HG02938 (cell line): ENCODE data around the gene ME1.
"Not testable (repeated sequence)": the region's sequence is repeated elsewhere in the genome, so short reads cannot be mapped to it uniquely, and the experiment has no call there.

Experiments
- ATAC-seq: cut with Tn5 transposase; IDR thresholded peaks from one replicate; pipeline ENCODE4 v1.9.1; 2021; ENCODE audit warnings: mild to moderate bottlenecking, moderate library complexity; ENCODE audit not compliant: unreplicated experiment

Gene ME1

DNA sequence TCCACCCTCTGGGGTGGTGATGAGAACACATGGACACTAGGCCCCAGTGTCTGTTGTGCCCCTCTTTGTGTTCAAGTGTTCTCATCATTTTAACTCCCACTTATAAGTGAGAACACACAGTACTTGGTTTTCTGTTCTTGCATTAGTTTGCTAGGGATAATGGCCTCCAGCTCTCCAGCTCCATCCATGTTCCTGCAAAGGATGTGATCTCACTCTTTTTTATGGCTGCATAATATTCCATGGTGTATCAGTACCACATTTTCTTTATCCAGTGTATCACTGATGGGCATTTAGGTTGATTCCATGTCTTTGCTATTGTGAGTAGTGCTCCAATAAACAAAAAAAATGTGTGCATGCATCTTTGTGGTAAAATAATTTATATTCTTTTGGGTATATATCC lies 170.3 kb downstream of the ME1 start:
- no peak for ATAC-seq

GRCh38 chr6:83258517-83258916 lies 172.3 kb downstream of the ME1 start:
- no peak for ATAC-seq

DNA sequence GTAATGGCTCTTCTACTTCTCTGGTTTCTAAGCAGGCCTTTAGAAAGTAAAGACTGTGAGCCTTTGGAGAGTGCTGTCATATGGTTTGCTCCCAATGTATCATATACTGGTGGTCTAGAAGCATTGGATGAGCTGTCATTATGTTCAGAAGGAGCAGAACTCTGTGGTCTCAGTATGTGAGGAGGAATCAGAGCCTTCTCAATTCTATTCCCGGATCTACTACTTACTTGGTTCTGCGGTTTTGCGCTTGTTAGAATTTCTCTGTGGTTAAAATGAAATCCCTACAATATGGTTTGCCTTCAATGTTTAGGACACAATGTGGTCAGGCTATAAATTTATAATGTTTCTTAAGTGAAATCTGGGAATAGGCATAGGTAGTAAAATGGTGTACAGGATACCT lies 173.1 kb downstream of the ME1 start:
- no peak for ATAC-seq

DNA sequence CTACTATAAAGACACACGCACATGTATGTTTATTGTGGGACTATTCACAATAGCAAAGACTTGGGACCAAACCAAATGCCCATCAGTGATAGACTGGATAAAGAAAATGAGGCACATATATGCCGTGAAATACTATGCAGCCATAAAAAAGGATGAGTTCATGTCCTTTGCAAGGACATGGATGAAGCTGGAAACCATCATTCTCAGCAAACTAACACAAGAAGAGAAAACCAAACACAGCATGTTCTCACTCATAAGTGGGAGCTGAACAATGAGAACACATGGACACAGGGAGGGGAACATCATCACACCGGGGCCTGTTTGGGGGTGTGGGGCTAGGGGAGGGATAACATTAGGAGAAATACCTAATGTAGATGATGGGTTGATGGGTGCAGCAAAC lies 174.1 kb downstream of the ME1 start:
- ATAC-seq, result not testable (repeated sequence)

- no peak for ATAC-seq
Measured at GRCh38 chr6:83252719-83253118, 178.1 kb downstream of the ME1 start.

GRCh38 chr6:83250235-83250634 lies 180.6 kb downstream of the ME1 start:
- no peak for ATAC-seq

DNA sequence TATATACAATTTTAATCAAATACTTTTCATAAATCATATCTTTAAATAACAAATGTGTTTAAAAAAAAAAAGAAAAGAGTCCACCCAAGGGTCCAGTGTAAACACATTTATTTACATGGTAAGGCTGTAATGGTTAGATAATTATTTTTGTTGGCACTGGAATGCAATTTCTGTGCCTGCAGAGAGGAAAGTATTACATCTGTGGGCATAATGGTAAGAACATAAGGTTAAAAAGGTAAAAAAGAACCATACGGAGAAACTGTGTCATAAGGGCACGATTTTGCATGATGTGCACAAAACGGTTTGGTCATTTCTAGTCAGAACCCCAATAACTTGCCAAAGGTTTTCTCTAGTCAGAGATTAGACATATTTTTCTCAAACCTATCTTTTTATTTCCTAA lies 183.4 kb downstream of the ME1 start:
- ATAC-seq, result no peak

DNA sequence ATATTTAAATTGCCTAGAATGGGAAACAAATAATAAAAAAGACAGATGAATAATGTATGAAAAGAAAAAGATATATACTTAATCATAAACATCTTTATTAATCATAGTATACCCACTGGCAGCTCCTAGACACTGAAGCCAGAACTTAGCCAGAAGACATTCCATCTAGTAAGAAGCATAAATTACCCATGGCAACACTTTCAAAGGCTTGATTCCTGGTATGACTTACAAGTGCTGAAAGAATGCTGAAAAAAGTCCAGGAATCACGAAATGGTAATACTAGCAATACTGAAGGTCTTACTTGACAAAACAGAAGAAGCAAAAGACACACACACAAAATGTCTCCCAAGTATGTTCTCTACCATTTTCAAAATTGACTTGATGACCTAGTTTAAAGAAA lies 199.7 kb downstream of the ME1 start:
- ATAC-seq, result no peak

DNA sequence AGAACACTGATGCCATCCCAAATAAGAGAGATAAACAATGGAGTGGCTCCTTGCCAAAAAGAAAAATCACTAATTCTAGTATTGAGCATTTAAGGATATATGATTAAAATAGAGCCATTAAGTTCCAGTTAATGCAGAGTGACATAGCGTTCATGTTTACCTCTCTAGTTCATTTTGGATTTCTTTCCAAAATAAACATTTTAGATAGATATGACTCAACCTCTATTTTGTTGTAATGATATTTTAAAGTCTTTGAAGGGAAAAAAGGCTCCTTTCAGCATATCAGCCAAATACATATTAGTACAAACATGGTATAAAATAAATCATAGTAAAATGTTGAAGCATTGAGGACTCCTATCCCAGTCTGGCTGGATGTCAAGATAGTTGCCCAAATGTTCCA lies 204.3 kb downstream of the ME1 start:
- no peak for ATAC-seq

DNA sequence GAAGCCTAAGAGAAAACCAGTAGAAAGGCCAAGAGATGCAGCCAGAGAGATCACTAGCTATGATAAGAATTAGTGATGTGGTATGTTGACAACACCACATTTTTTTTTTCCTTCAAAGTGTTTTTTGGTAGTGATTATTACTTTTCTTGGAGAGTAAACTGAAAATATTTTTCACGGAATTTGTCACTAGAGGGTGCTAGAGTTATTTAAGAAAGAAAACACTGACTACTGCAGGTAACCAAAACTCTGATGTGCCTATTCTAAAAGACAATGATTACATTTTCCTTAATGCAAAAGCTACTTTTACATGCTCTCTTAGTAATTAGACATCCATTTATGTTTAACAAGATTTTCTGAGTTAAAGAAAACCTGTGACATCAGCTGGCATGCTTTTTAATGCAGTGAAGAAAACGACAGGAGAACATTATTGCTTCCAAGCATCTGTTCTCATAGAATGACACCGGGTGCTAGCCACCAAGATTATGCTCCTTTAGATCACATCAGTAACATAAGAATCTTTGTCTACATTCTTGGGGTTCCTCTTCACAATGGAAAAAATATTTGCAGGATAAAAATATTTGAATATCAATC lies 208.9 kb downstream of the ME1 start:
- ATAC-seq, result no peak

DNA sequence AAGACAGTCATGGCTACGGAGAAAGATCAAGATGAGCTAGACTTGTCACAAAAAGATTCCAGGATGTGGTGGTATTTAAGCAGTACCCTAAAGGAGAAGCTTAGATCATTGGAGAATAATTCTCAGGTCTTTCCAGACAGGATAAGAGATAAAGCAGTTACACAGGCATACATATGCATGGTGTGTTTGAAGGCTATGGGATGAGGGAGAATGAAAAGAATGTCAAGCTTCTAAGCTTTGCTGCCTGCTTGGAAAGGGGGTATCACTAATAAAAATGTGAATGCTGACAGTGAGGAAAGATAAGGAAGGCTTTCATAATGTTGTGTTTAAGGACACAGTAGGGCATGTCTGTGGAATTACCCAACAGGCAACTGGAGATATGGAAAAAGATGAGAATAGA lies 209.6 kb downstream of the ME1 start:
- ATAC-seq, result no peak

- no peak for ATAC-seq
Measured at GRCh38 chr6:83220121-83220520, 210.7 kb downstream of the ME1 start.

DNA sequence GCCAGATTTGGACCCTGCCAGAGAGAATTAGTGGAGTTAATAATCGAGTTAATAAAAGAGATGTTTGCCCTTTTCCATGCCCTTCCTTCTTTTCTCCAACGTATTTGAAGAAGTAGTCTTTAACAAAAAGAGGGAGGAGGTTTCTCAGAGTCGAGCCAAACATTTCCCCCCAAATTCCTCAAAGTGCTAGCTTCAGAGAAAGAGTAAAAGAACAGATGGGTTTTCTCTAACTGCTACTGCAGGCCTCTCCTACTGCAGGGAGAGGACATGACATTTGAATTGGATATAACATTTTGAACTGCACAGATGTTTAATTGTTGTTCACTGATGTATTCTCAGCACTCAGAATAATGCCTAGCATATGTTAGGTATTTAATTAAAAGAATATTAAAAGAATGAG lies 212.2 kb downstream of the ME1 start:
- no peak for ATAC-seq

- no peak for ATAC-seq
Measured at GRCh38 chr6:83216806-83217205, 214.0 kb downstream of the ME1 start.

GRCh38 chr6:83215131-83216047 lies 215.5 kb downstream of the ME1 start:
- peak; percentile 99 for ATAC-seq

DNA sequence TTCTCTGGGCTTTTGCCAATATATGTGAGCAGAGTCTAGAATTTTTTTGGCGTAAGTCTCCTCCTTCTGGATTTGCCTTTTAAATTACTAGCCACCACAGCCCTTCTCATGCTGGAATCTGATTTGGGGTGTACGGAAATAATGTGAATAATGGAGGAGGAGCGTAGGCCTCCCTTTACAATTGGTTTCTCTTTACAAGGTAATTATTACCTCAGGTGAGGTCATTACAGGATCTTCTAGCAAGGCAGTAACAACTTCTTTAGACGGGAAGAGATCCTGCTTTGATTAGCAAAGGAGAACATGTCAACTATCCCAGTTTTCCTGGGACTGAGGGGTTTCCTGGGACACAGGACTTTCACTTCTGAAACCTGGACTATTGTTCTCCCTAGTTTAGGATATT lies 228.8 kb downstream of the ME1 start:
- ATAC-seq, result no peak

DNA sequence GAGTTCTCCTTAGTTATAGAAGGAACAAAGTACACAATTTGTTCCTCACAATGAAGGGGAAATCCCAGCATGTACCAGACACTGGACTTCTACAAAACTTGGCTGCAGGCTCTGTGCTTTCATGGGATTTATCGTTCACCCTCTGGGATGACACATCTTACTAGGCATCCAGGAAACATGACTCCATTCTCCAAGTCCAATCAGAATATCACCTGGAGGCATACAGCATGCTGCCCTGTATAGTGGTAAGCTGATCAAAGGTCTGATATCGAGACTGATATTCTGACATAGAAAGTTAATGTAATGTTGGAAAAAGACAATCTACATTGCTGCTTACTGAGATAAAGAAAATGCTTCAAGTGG lies 231.0 kb downstream of the ME1 start:
- ATAC-seq, result no peak

DNA sequence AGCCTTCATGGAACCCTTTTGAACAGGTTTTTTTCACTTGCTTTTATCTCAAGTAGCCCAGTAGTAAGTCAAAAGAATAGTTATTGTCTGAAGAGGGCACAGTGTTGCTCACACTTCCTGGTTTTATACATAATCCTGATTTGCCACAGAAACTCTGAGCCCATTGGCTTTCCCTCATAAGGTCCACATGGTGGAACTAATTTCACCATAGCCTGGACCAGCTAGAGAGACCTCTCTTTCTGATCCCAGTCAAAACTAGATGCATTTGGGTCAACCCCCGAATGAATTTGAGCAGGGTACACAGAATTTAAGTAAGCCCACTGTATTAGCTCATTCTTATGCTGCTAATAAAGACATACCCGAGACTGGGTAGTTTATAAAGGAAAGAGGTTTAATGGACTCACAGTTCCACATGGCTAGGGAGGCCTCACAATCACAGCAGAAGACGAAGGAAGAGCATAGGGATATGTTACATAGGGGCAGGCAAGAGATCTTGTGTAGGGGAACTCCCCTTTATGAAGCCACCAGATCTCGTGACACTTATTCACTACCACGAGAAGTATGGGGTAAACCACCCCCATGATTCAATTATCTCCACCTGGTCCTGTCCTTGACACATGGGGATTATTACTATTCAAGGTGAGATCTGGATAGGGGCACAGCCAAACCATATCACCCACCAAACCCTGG lies 231.5 kb downstream of the ME1 start:
- no peak for ATAC-seq

GRCh38 chr6:83198486-83199172 lies 232.2 kb downstream of the ME1 start:
- no peak for ATAC-seq

DNA sequence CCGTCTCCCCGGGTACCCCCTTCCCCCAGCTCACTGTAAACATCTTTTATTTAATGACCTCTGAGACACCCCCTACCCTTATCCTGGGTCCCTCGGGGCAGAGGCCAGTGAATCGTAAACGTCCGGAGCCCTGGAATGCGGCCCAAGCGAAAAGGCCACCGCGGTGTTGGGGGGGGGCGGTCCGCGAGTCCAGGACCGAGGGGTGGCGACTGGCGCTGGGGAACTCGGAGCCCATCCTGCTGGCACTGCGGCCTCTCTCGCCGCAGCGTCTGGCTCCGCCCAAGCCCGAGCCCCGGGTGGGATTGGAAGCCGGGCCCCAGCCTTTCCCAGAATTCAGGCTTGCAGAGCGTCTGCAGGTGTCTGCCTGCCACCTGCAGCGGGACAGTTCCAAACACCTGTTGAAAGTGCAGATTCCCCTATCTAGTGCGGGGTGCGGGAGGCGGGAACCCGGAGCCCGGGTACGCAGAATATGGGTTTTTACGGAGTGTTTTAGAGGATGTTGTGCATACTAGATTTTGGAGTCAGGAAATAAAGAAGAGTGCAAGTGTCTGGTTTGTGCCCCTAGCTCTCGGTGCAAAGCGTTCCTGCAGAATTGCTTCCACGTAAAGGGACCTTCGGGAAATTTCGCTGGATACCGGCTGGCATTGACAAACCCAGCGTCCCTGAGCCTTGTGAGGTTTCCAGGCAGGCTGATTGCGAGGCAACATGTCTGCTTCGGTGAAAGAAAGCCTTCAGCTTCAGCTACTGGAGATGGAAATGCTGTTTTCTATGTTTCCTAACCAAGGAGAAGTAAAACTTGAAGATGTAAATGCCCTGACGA lies 236.9 kb downstream of the ME1 start:
- ATAC-seq, result peak; percentile 8
